ENCODE measurements around the gene TMEM270. TPM values are rescaled to one million over a fixed set of nuclear protein-coding genes. Genes with fewer than 3 reads are reported as not detected.
A peak's percentile ranks its signal among the peaks of the same experiment; 100 is the strongest.

The TMEM270 gene
- total and polyA plus RNA-seq, 2 of the 8 experiments (the other 6 are each of a cell fraction or from before 2014, with no cell fraction given) = 0.26 TPM; not detected in 1

DNA sequence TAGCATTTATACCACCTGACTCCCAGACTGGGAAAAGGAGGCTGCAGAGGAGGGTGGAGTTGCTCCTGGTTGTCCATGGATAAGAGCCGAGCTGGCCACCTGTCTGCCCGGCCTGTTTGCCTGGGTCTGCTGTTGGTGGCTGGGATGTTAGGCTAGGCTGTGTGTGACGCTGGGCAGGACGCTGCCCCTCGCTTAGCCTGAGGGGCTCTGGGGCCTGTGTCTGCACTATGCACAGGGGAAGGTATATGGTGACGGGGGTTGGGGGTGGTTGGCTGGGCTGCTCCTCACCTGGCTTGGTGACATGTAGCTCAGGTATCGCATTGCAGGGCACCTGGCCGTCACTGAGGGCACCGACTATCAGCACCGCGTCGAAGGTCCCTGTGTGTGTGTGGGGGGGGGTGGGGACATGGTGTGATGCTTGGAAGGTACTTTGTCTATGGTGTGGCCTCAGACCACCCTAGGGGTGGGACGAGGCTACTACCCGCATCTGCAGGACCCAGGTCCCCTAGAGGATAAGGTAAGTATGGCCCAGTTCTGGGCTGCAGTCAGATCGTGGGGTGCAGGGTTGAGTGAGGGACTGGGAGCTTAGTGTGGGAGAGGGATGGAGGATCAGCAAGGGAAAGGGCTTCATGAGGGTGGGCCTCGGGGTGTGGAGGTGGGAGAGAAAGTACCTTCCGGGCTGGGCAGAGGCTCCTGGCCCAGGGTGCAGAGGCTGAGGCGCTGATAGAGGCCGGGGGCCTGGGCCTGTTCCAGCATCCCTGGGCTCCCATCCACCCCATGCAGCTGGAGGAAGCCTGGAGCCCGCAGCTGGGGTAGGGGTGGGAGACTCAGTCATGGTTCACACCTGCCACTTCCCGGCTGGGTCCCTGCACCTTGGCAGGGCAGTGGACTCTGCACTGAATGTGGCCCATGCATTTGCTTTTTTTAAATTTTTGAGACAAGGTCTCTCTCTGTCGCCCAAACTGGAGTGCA is 20.9 kb upstream of the TMEM270 start:
- no peak for FAIRE-seq
- CTCF ChIA-PET (ENCODE audit: partially characterized antibody) = interaction anchor here (0.6 to 7.1 kb wide), 20 partner anchors 8 to 198 kb away, joined by 3 to 65 read pairs (median 6); partner anchors contain the start of gene CLDN4
- TF ChIP-seq TCF12 (IDR thresholded peaks at IDR 0.05; ENCODE audit: low read depth, low read length) (no peak), SIN3A (conservative IDR thresholded peaks at IDR 0.05 in 1 of 2, IDR thresholded peaks at IDR 0.05 in 1 of 2; ENCODE audit: low read depth in 1 of 2, low read length in 2 of 2) (no peak), KDM5A (IDR thresholded peaks at IDR 0.05; ENCODE audit: low read length) (no peak)
- TF ChIP-seq, protein P1, sequence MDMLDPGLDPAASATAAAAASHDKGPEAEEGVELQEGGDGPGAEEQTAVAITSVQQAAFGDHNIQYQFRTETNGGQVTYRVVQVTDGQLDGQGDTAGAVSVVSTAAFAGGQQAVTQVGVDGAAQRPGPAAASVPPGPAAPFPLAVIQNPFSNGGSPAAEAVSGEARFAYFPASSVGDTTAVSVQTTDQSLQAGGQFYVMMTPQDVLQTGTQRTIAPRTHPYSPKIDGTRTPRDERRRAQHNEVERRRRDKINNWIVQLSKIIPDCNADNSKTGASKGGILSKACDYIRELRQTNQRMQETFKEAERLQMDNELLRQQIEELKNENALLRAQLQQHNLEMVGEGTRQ (IDR thresholded peaks at IDR 0.05; ENCODE audit: low read length) = no peak
- TF ChIP-seq, protein P2, sequence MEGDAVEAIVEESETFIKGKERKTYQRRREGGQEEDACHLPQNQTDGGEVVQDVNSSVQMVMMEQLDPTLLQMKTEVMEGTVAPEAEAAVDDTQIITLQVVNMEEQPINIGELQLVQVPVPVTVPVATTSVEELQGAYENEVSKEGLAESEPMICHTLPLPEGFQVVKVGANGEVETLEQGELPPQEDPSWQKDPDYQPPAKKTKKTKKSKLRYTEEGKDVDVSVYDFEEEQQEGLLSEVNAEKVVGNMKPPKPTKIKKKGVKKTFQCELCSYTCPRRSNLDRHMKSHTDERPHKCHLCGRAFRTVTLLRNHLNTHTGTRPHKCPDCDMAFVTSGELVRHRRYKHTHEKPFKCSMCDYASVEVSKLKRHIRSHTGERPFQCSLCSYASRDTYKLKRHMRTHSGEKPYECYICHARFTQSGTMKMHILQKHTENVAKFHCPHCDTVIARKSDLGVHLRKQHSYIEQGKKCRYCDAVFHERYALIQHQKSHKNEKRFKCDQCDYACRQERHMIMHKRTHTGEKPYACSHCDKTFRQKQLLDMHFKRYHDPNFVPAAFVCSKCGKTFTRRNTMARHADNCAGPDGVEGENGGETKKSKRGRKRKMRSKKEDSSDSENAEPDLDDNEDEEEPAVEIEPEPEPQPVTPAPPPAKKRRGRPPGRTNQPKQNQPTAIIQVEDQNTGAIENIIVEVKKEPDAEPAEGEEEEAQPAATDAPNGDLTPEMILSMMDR (IDR thresholded peaks at IDR 0.05; ENCODE audit: control extremely low read depth in 1 of 3, insufficient read depth in 1 of 3, low read depth in 1 of 3, low read length in 3 of 3) = peak; percentile 69 to 98 (median 75)
- TF ChIP-seq, protein P3, sequence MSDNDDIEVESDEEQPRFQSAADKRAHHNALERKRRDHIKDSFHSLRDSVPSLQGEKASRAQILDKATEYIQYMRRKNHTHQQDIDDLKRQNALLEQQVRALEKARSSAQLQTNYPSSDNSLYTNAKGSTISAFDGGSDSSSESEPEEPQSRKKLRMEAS (IDR thresholded peaks at IDR 0.05) = no peak

More for the DNA sequence above, 20.9 kb upstream of the TMEM270 start:
- Histone ChIP-seq H3K36me3 (ENCODE audit: control insufficient read depth in 2 of 4, insufficient read depth in 4 of 4, low read length in 3 of 4) (no peaks in the 10 kb centered on the region), H3K79me1 (ENCODE audit: low read depth, low read length) (no peaks in the 10 kb centered on the region), H4K91ac (replicated peaks; ENCODE audit: insufficient read length, low read length) (peak overlapping the region; percentile 74), H3K4me3 (ENCODE audit: extremely low read depth in 1 of 4, insufficient read depth in 2 of 4, low read depth in 3 of 4, low read length in 4 of 4) (no peak overlapping the region), H3K27ac (ENCODE audit: low read depth, low read length) (no peak overlapping the region), H4K5ac (ENCODE audit: insufficient read length, low read depth, low read length) (peak overlapping the region; percentile 10), H2BK15ac (ENCODE audit: low read length) (peak overlapping the region; percentile 6; the same call in 1 of the 2 replicates), H3K56ac (replicated peaks; ENCODE audit: insufficient read length, low read depth, low read length) (no peak overlapping the region), H3K9me3 (ENCODE audit: insufficient read depth in 2 of 2, low read depth in 1 of 2, low read length in 1 of 2) (no peaks in the 10 kb centered on the region), H3K4me2 (ENCODE audit: insufficient read depth in 1 of 2, low read depth in 2 of 2, low read length in 2 of 2) (no peak overlapping the region), H3K14ac (ENCODE audit: insufficient read length) (no peak overlapping the region), H3K9ac (replicated peaks in 1 of 4; ENCODE audit: extremely low read depth in 1 of 4, low read depth in 3 of 4, low read length in 3 of 4) (no peak overlapping the region), H3K18ac (ENCODE audit: extremely low read depth, low read length) (peak overlapping the region; percentile 22; the same call in 1 of the 2 replicates), H2BK12ac (ENCODE audit: low read depth, low read length) (peak overlapping the region; percentile 52; the same call in 1 of the 2 replicates), H3K23me2 (ENCODE audit: low read depth, low read length) (peaks cover 6% of the 10 kb centered on the region; the same call in 1 of the 2 replicates), H3K79me2 (ENCODE audit: control insufficient read depth in 1 of 2, insufficient read depth in 2 of 2, low read length in 2 of 2) (no peaks in the 10 kb centered on the region), H2BK120ac (replicated peaks; ENCODE audit: low read depth, low read length) (no peak overlapping the region), H2BK20ac (ENCODE audit: low read length) (peak overlapping the region; percentile 62; the same call in 1 of the 2 replicates), H3K4ac (replicated peaks; ENCODE audit: insufficient read length, low read depth, low read length) (no peak overlapping the region), H2BK5ac (ENCODE audit: low read depth, low read length) (peak overlapping the region; percentile 40; the same call in 1 of the 2 replicates), H3K4me1 (replicated peaks in 1 of 4; ENCODE audit: control insufficient read depth in 3 of 4, insufficient read depth in 4 of 4, low read length in 3 of 4) (peaks cover 0 to 8% (median 5%) of the 10 kb centered on the region in 4 experiments; a peak in 5 of 7 replicates), H2AFZ (ENCODE audit: low read length) (no peak overlapping the region), H4K8ac (ENCODE audit: extremely low read depth, insufficient read depth, low read length) (peak overlapping the region; percentile 35), H2AK5ac (ENCODE audit: low read depth, low read length) (peak overlapping the region; percentile 45; the same call in 1 of the 2 replicates), H3K27me3 (replicated peaks in 1 of 4; ENCODE audit: control insufficient read depth in 3 of 4, extremely low read depth in 1 of 4, insufficient read depth in 3 of 4, low read length in 3 of 4) (no peaks in the 10 kb centered on the region), H4K20me1 (replicated peaks in 1 of 2; ENCODE audit: control insufficient read depth in 1 of 2, insufficient read depth in 2 of 2, low read length in 2 of 2) (no peaks in the 10 kb centered on the region), H3K23ac (ENCODE audit: insufficient read length) (no peak overlapping the region)
- no peak for DNase-seq (ENCODE audit: low read depth in 1 of 2, low spot score in 2 of 2)
- WGBS, 2 experiments (ENCODE audit: extremely low coverage in 1 of 2, insufficient coverage in 1 of 2, insufficient read length in 1 of 2, insufficient replicate concordance in 2 of 2, low coverage in 1 of 2, low lambda C conversion rate in 2 of 2, missing lambda C conversion rate in 1 of 2) = 89% methylated on average over 18 of the region's 22 CpGs; no CpG with 5 or more reads in 1 of the 2 experiments
- POLR2A ChIA-PET (ENCODE audit: partially characterized antibody) = interaction anchor here (0.5 to 6.5 kb wide), 12 partner anchors 8 to 517 kb away, joined by 3 to 96 read pairs (median 4); partner anchors contain the start of gene CLDN4
